Renal cortical epithelial cell (primary cell): ENCODE measurements around the gene PXMP2. TPM values are rescaled to one million over a fixed set of nuclear protein-coding genes. Genes with fewer than 3 reads are reported as not detected.
"Not testable (repeated sequence)": the region's sequence is repeated elsewhere in the genome, so short reads cannot be mapped to it uniquely, and the experiment has no call there.

Experiments
- DNase-seq: peaks from one replicate; pipeline ENCODE4 v3.0.0-alpha.2; 2011; ENCODE audit warnings: low read depth
- total RNA-seq: library from RNA; depleted of rRNA; stranded (reverse); fragments of >200 nt; gene quantifications from 2 replicates; pipeline ENCODE4 v1.2.3, GENCODE V29; 2014

Gene PXMP2
- total RNA-seq, 1 donor from 2014 or later: 10.5 TPM

- no peak for DNase-seq
Observed at GRCh38 chr12:132748319-132748718, 60.9 kb downstream of the PXMP2 start.

- DNase-seq: not testable (repeated sequence)
Observed at GRCh38 chr12:132753670-132754069, 66.3 kb downstream of the PXMP2 start.

GRCh38 chr12:132754160-132754932, 67.0 kb downstream of the PXMP2 start:
- no peak for DNase-seq

Other genes starting within 250 kb of the PXMP2 start
- 2.6 and 10.6 TPM in 2 replicates for gene FBRSL1, start 197.4 kb upstream of the PXMP2 start, total RNA-seq
- 0.15 TPM in 1 of 2 replicates, not detected in the other for gene LRCOL1, start 77.0 kb upstream of the PXMP2 start, total RNA-seq
- not detected in 2 replicates for gene P2RX2, start 68.8 kb upstream of the PXMP2 start, total RNA-seq
- 13.3 and 13.7 TPM in 2 replicates for gene POLE, start 245 bp upstream of the PXMP2 start, total RNA-seq
- 53.1 and 104 TPM in 2 replicates for gene PGAM5, start 23.3 kb downstream of the PXMP2 start, total RNA-seq
- 111 and 116 TPM in 2 replicates for gene ANKLE2, start 74.2 kb downstream of the PXMP2 start, total RNA-seq
- gene GOLGA3, start 141.3 kb downstream of the PXMP2 start, total RNA-seq: 93.6 and 150 TPM in 2 replicates
- 36.8 and 48.4 TPM in 2 replicates for gene CHFR, start 200.0 kb downstream of the PXMP2 start, total RNA-seq